GM18907 (cell line): ENCODE data around the gene CHST13.

ENCODE experiments used
- ATAC-seq: cut with Tn5 transposase; IDR thresholded peaks from one replicate; pipeline ENCODE4 v1.9.1; 2021; ENCODE audit warnings: mild to moderate bottlenecking, moderate library complexity; ENCODE audit not compliant: unreplicated experiment

The CHST13 gene

GRCh38 chr3:126552688-126553283, 28.8 kb downstream of the CHST13 start:
- no peak for ATAC-seq

- no peak for ATAC-seq
Observed at GRCh38 chr3:126553284-126554084, 29.5 kb downstream of the CHST13 start.

- no peak for ATAC-seq
Observed at GRCh38 chr3:126554560-126555525, 30.9 kb downstream of the CHST13 start.

- no peak for ATAC-seq
Observed at GRCh38 chr3:126555795-126556636, 32.1 kb downstream of the CHST13 start.

- ATAC-seq: no peak
Observed at GRCh38 chr3:126556637-126557414, 32.9 kb downstream of the CHST13 start.

- ATAC-seq: no peak
Observed at GRCh38 chr3:126557415-126557745, 33.4 kb downstream of the CHST13 start.

- no peak for ATAC-seq
Observed at GRCh38 chr3:126557761-126558160, 33.8 kb downstream of the CHST13 start.

- no peak for ATAC-seq
Observed at GRCh38 chr3:126558336-126559071, 34.5 kb downstream of the CHST13 start, which contains the start of gene C3orf22. TSS of gene C3orf22 (minus strand) at chr3:126558932. CDS start at chr3:126553390, 5,542 bp downstream.

- ATAC-seq: no peak
Observed at GRCh38 chr3:126562737-126563276, 38.9 kb downstream of the CHST13 start.

- ATAC-seq: no peak
Observed at GRCh38 chr3:126567696-126568438, 43.9 kb downstream of the CHST13 start.

- ATAC-seq: no peak
Observed at GRCh38 chr3:126568776-126569342, 44.9 kb downstream of the CHST13 start.

- ATAC-seq: no peak
Observed at GRCh38 chr3:126569390-126569975, 45.5 kb downstream of the CHST13 start.

GRCh38 chr3:126570103-126570541, 46.2 kb downstream of the CHST13 start:
- ATAC-seq: no peak

- ATAC-seq: no peak
Observed at GRCh38 chr3:126571078-126571477, 47.1 kb downstream of the CHST13 start.

GRCh38 chr3:126573492-126574117, 49.6 kb downstream of the CHST13 start:
- no peak for ATAC-seq

GRCh38 chr3:126577261-126577660, 53.3 kb downstream of the CHST13 start:
- no peak for ATAC-seq

- no peak for ATAC-seq
Observed at GRCh38 chr3:126578702-126579101, 54.7 kb downstream of the CHST13 start.
